Stimulated activated memory B cell treated with anti-CD40 and anti-IgM and Interleukin-4, amounts not matched to agents 10 μg/mL and 1 μg/mL and 100 μg/mL, for 72 hours (primary cell): Measurements from ENCODE around the gene ADCY7.
A peak's percentile ranks its signal among the peaks of the same experiment; 100 is the strongest.
"Not testable (repeated sequence)": the region's sequence is repeated elsewhere in the genome, so short reads cannot be mapped to it uniquely, and the experiment has no call there.

Experiments used
- ATAC-seq: fragments of 150-1000 bp; cut with Tn5 transposase; 2 replicates; pipeline ENCODE4 v1.10.0; 2021
- H3K27ac Mint-ChIP-seq: one replicate; pipeline ENCODE4 v1.8.0; 2022; ENCODE audit warnings: mild to moderate bottlenecking, mixed read lengths
- H3K27me3 Mint-ChIP-seq: one replicate; pipeline ENCODE4 v1.8.0; 2022; ENCODE audit warnings: mixed read lengths
- H3K36me3 Mint-ChIP-seq: one replicate; pipeline ENCODE4 v1.8.0; 2022; ENCODE audit warnings: mixed read lengths
- H3K4me1 Mint-ChIP-seq: one replicate; pipeline ENCODE4 v1.8.0; 2022; ENCODE audit warnings: mixed read lengths
- H3K4me3 Mint-ChIP-seq: one replicate; pipeline ENCODE4 v1.8.0; 2022; ENCODE audit warnings: mild to moderate bottlenecking, moderate library complexity, mixed read lengths
- H3K9me3 Mint-ChIP-seq: one replicate; pipeline ENCODE4 v1.8.0; 2022; ENCODE audit warnings: mixed read lengths

Gene ADCY7

GRCh38 chr16:50334106-50334975 lies 68.0 kb downstream of the ADCY7 start:
- no peak for ATAC-seq
- peak overlapping the region; percentile 37 for H3K27ac Mint-ChIP-seq
- peaks cover 12% of the 10 kb centered on the region for H3K4me1 Mint-ChIP-seq
- H3K36me3 Mint-ChIP-seq: peaks cover 56% of the 10 kb centered on the region
- H3K9me3 Mint-ChIP-seq: no peaks in the 10 kb centered on the region
- H3K27me3 Mint-ChIP-seq: no peaks in the 10 kb centered on the region
- no peak overlapping the region for H3K4me3 Mint-ChIP-seq

GRCh38 chr16:50335196-50335958 lies 69.0 kb downstream of the ADCY7 start:
- no peaks in the 10 kb centered on the region for H3K9me3 Mint-ChIP-seq
- peaks cover 51% of the 10 kb centered on the region for H3K36me3 Mint-ChIP-seq
- H3K4me1 Mint-ChIP-seq: peaks cover 12% of the 10 kb centered on the region
- no peaks in the 10 kb centered on the region for H3K27me3 Mint-ChIP-seq
- H3K4me3 Mint-ChIP-seq: no peak overlapping the region
- peak overlapping the region; percentile 37 for H3K27ac Mint-ChIP-seq
- ATAC-seq: peak; percentile 39

GRCh38 chr16:50336884-50337283 lies 70.5 kb downstream of the ADCY7 start:
- ATAC-seq: no peak
- Mint-ChIP-seq H3K4me1 (peaks cover 12% of the 10 kb centered on the region), H3K36me3 (peaks cover 44% of the 10 kb centered on the region), H3K9me3 (no peaks in the 10 kb centered on the region), H3K27ac (no peak overlapping the region), H3K4me3 (no peak overlapping the region), H3K27me3 (no peaks in the 10 kb centered on the region)

- Mint-ChIP-seq H3K9me3 (no peaks in the 10 kb centered on the region), H3K27me3 (no peaks in the 10 kb centered on the region), H3K36me3 (peaks cover 41% of the 10 kb centered on the region), H3K4me1 (peaks cover 12% of the 10 kb centered on the region), H3K4me3 (no peak overlapping the region), H3K27ac (peak overlapping the region; percentile 5)
- ATAC-seq: no peak
These were observed 72.2 kb downstream of the ADCY7 start for GRCh38 chr16:50338371-50339231.

- H3K36me3 Mint-ChIP-seq: peaks cover 44% of the 10 kb centered on the region
- H3K4me1 Mint-ChIP-seq: peaks cover 12% of the 10 kb centered on the region
- H3K4me3 Mint-ChIP-seq: no peak overlapping the region
- no peak for ATAC-seq
- no peaks in the 10 kb centered on the region for H3K27me3 Mint-ChIP-seq
- no peak overlapping the region for H3K27ac Mint-ChIP-seq
- no peaks in the 10 kb centered on the region for H3K9me3 Mint-ChIP-seq
These were observed 74.2 kb downstream of the ADCY7 start for GRCh38 chr16:50340578-50340977.

GRCh38 chr16:50343566-50343965 lies 77.2 kb downstream of the ADCY7 start:
- not testable (repeated sequence) for H3K27me3 Mint-ChIP-seq, H3K9me3 Mint-ChIP-seq, H3K4me3 Mint-ChIP-seq, H3K4me1 Mint-ChIP-seq, ATAC-seq, H3K27ac Mint-ChIP-seq
- peaks cover 61% of the 10 kb centered on the region for H3K36me3 Mint-ChIP-seq

GRCh38 chr16:50345210-50345609 lies 78.9 kb downstream of the ADCY7 start:
- H3K27ac Mint-ChIP-seq, H3K4me1 Mint-ChIP-seq, H3K4me3 Mint-ChIP-seq, H3K27me3 Mint-ChIP-seq, H3K9me3 Mint-ChIP-seq, ATAC-seq: not testable (repeated sequence)
- H3K36me3 Mint-ChIP-seq: peaks cover 68% of the 10 kb centered on the region

- Mint-ChIP-seq H3K4me3 (no peak overlapping the region), H3K9me3 (peaks cover 6% of the 10 kb centered on the region), H3K27me3 (no peaks in the 10 kb centered on the region), H3K27ac (peak overlapping the region; percentile 48), H3K4me1 (peaks cover 9% of the 10 kb centered on the region), H3K36me3 (peaks cover 53% of the 10 kb centered on the region)
- ATAC-seq: no peak
These were observed 84.8 kb downstream of the ADCY7 start for GRCh38 chr16:50351116-50351515.

GRCh38 chr16:50351952-50352351 lies 85.6 kb downstream of the ADCY7 start:
- Mint-ChIP-seq H3K9me3 (peaks cover 6% of the 10 kb centered on the region), H3K4me3 (no peak overlapping the region), H3K27ac (no peak overlapping the region), H3K36me3 (peaks cover 46% of the 10 kb centered on the region), H3K27me3 (no peaks in the 10 kb centered on the region), H3K4me1 (peaks cover 6% of the 10 kb centered on the region)
- ATAC-seq: no peak

GRCh38 chr16:50354082-50354481 lies 87.7 kb downstream of the ADCY7 start:
- Mint-ChIP-seq H3K27me3 (no peaks in the 10 kb centered on the region), H3K9me3 (peaks cover 3% of the 10 kb centered on the region), H3K27ac (no peak overlapping the region), H3K36me3 (peaks cover 26% of the 10 kb centered on the region), H3K4me3 (no peak overlapping the region), H3K4me1 (peaks cover 10% of the 10 kb centered on the region)
- no peak for ATAC-seq

- Mint-ChIP-seq H3K27me3 (no peaks in the 10 kb centered on the region), H3K4me1 (peaks cover 18% of the 10 kb centered on the region), H3K4me3 (no peak overlapping the region), H3K36me3 (peaks cover 18% of the 10 kb centered on the region), H3K27ac (no peak overlapping the region), H3K9me3 (no peaks in the 10 kb centered on the region)
- ATAC-seq: no peak
These were observed 88.5 kb downstream of the ADCY7 start for GRCh38 chr16:50354629-50355456.

- Mint-ChIP-seq H3K27me3 (no peaks in the 10 kb centered on the region), H3K9me3 (no peaks in the 10 kb centered on the region), H3K27ac (peak overlapping the region; percentile 65), H3K36me3 (peaks cover 31% of the 10 kb centered on the region), H3K4me3 (no peak overlapping the region), H3K4me1 (peaks cover 43% of the 10 kb centered on the region)
- no peak for ATAC-seq
These were observed 93.3 kb downstream of the ADCY7 start for GRCh38 chr16:50359626-50360025.

GRCh38 chr16:50360033-50360778 lies 93.9 kb downstream of the ADCY7 start:
- peak overlapping the region; percentile 65 for H3K27ac Mint-ChIP-seq
- H3K36me3 Mint-ChIP-seq: peaks cover 35% of the 10 kb centered on the region
- H3K9me3 Mint-ChIP-seq: no peaks in the 10 kb centered on the region
- no peaks in the 10 kb centered on the region for H3K27me3 Mint-ChIP-seq
- no peak overlapping the region for H3K4me3 Mint-ChIP-seq
- peaks cover 45% of the 10 kb centered on the region for H3K4me1 Mint-ChIP-seq
- ATAC-seq: no peak

GRCh38 chr16:50360779-50361178 lies 94.4 kb downstream of the ADCY7 start:
- H3K9me3 Mint-ChIP-seq: no peaks in the 10 kb centered on the region
- peak overlapping the region; percentile 65 for H3K27ac Mint-ChIP-seq
- H3K27me3 Mint-ChIP-seq: no peaks in the 10 kb centered on the region
- peaks cover 38% of the 10 kb centered on the region for H3K36me3 Mint-ChIP-seq
- no peak for ATAC-seq
- H3K4me1 Mint-ChIP-seq: peaks cover 48% of the 10 kb centered on the region
- H3K4me3 Mint-ChIP-seq: no peak overlapping the region
